AG04450 (cell line): Measurements from ENCODE around the gene RBP3. TPM values are rescaled to one million over a fixed set of nuclear protein-coding genes. Genes with fewer than 3 reads are reported as not detected.

ENCODE experiments used
- CTCF ChIA-PET: fragments of 300-600, 350-600 bp; formaldehyde crosslinking; extraction: SDS; loops from one replicate; lab custom pipeline; 2022; ENCODE audit warnings: antibody characterized with exemption, inconsistent platforms; lab: Charles Lee
- POLR2A ChIA-PET: fragments of 350-600 bp; formaldehyde crosslinking; extraction: SDS; loops from one replicate; lab custom pipeline; 2021; ENCODE audit warnings: antibody characterized with exemption, inconsistent platforms; lab: Yijun Ruan, JAX
- DNase-seq: peaks from one replicate; pipeline ENCODE4 v3.0.0-alpha.2; 2011; ENCODE audit warnings: low read depth, low spot score
- H3K27ac ChIP-seq: one replicate; pipeline ENCODE4 v1.5.1; 2012; ENCODE audit warnings: low read depth, low read length, control low read depth
- H3K27me3 ChIP-seq: one replicate; pipeline ENCODE4 v1.6.0; 2012; ENCODE audit warnings: low read length; ENCODE audit not compliant: control insufficient read depth, insufficient read depth
- H3K4me3 ChIP-seq: 2 replicates; pipeline ENCODE4 v1.5.1; 2011; ENCODE audit warnings: mild to moderate bottlenecking, low read depth, low read length, control low read depth
- H3K9me3 ChIP-seq: 2 replicates; pipeline ENCODE4 v1.5.1; 2012; ENCODE audit warnings: low read length; ENCODE audit not compliant: control insufficient read depth, insufficient read depth
- polyA plus RNA-seq: library from polyadenylated mRNA; depleted of rRNA; stranded (reverse); fragments of >200 nt; gene quantifications from 2 replicates; pipeline ENCODE4 v1.2.3, GENCODE V29; 2011
- TF ChIP-seq, protein P1 (sequence below): IDR thresholded peaks from 2 replicates; pipeline ENCODE4 v1.5.1; 2011; ENCODE audit warnings: low read depth, low read length, control low read depth, inconsistent platforms

Gene RBP3
- polyA plus RNA-seq, 1 experiment = not detected

- TF ChIP-seq, protein P1, sequence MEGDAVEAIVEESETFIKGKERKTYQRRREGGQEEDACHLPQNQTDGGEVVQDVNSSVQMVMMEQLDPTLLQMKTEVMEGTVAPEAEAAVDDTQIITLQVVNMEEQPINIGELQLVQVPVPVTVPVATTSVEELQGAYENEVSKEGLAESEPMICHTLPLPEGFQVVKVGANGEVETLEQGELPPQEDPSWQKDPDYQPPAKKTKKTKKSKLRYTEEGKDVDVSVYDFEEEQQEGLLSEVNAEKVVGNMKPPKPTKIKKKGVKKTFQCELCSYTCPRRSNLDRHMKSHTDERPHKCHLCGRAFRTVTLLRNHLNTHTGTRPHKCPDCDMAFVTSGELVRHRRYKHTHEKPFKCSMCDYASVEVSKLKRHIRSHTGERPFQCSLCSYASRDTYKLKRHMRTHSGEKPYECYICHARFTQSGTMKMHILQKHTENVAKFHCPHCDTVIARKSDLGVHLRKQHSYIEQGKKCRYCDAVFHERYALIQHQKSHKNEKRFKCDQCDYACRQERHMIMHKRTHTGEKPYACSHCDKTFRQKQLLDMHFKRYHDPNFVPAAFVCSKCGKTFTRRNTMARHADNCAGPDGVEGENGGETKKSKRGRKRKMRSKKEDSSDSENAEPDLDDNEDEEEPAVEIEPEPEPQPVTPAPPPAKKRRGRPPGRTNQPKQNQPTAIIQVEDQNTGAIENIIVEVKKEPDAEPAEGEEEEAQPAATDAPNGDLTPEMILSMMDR = no peak
- H3K27me3 ChIP-seq = peaks cover 60% of the 10 kb centered on the region
- no peak overlapping the region for H3K4me3 ChIP-seq
- H3K9me3 ChIP-seq = no peaks in the 10 kb centered on the region
- no peak for DNase-seq
- no peak overlapping the region for H3K27ac ChIP-seq
- POLR2A ChIA-PET = interaction anchor here (0.6 kb wide), 1 partner anchor 56 kb away, joined by 3 read pairs; no protein-coding TSS in a partner anchor
- CTCF ChIA-PET = interaction anchor here (1.1 to 1.3 kb wide), 2 partner anchors 9 to 279 kb away, joined by 3 to 9 read pairs; no protein-coding TSS in a partner anchor
Measured at GRCh38 chr10:47303105-47303504, 45.1 kb upstream of the RBP3 start.

DNA sequence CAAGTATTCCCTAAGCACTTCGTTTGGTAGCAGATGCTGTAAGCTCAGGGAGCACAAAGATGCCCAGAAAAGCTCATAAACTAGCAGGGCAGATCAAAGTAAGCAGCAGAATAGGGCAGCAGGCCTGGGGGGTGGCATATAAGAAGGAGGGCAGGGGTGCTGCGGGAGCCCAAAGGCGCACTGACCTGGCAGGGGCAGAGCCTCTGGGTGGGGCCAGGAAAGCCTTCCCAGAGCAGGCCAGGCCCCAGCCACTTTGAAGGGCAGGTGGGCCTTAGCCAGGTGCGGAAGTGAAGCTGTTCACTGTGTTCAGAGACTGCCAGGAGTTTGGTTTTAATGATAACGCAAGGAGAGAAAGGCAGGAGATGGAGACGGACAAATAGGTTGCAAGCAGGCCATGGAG, 44.3 kb upstream of the RBP3 start:
- peaks cover 59% of the 10 kb centered on the region for H3K27me3 ChIP-seq
- ChIA-PET POLR2A (no interaction called here), CTCF (interaction anchor here (1.1 to 1.3 kb wide), 2 partner anchors 8 to 279 kb away, joined by 3 to 9 read pairs; no protein-coding TSS in a partner anchor)
- no peak overlapping the region for H3K4me3 ChIP-seq
- H3K9me3 ChIP-seq = no peaks in the 10 kb centered on the region
- DNase-seq = no peak
- H3K27ac ChIP-seq = no peak overlapping the region
- TF ChIP-seq, protein P1 = no peak

- H3K27me3 ChIP-seq = peaks cover 52% of the 10 kb centered on the region
- H3K9me3 ChIP-seq = no peaks in the 10 kb centered on the region
- no peak for DNase-seq
- TF ChIP-seq, protein P1 = no peak
- CTCF ChIA-PET = interaction anchor here (1.4 to 1.6 kb wide), 2 partner anchors 258 to 281 kb away, joined by 6 to 7 read pairs; no protein-coding TSS in a partner anchor
- no peak overlapping the region for H3K27ac ChIP-seq
- POLR2A ChIA-PET = no interaction called here
- H3K4me3 ChIP-seq = no peak overlapping the region
Measured at GRCh38 chr10:47305566-47305965, 42.6 kb upstream of the RBP3 start.

DNA sequence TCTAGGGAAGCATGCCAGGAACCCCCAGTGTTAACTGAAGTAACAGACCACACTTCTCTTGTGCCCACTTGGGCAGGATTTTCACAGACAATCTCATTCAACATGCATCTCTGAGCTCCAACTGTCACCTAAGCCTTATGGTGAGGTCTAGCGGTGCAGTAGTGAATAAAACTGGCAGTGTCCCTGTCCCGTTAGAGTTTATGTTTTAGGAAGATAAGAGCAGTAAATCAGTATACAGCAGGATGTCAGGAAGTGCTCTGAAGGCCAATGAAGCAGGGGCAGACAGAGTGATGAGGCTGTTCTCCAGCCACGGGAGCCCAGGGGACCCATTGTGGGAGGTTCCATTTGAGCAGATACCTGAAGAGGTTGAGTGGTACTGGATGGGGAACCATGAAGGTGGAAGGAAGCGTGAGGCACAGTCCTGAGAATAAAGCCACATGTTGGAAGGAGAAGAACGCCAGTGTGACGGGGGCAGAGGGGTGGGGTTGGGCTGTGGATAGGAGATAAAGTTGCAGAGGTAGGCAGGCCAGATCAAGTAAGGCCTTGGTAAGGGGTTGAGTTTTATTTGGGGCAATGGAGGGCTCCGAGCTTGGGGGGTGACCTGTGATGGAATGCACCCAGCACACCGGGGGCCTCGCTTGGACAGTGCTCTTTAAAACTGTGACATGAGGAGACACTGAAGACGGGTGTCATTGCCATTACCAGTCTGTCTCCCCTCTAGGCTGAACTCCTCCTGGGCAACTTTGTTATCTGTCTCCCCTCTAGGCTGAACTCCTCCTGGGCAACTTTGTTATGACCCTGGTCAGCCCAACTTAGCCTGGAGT, 41.6 kb upstream of the RBP3 start:
- Histone ChIP-seq H3K27ac (no peak overlapping the region), H3K27me3 (peaks cover 43% of the 10 kb centered on the region), H3K9me3 (no peaks in the 10 kb centered on the region), H3K4me3 (no peak overlapping the region)
- ChIA-PET CTCF (interaction anchor here (1.4 to 1.6 kb wide), 2 partner anchors 259 kb away, joined by 3 to 7 read pairs; no protein-coding TSS in a partner anchor), POLR2A (no interaction called here)
- TF ChIP-seq, protein P1 = no peak
- no peak for DNase-seq

DNA sequence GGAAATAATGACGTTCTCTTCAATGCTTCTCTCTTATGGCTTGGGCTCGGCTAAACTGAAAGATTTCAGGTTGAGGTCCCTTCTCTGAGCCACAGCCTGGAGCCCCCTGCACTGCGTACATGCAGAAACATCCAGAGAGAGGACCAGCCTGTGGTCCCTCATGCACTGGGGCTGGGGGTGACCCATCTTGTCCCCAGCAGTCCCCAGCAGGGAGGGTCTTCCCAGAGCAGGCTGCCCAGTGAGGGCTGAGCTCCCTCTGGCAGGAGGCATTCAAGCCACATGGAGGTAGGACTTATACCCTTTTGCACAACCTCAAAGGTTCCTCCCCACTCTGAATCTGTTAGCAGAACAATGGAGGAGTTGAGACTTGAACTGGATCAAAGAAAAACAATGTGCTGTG, 40.8 kb upstream of the RBP3 start:
- no peaks in the 10 kb centered on the region for H3K9me3 ChIP-seq
- TF ChIP-seq, protein P1 = no peak
- H3K27me3 ChIP-seq = peaks cover 35% of the 10 kb centered on the region
- CTCF ChIA-PET = interaction anchor here (1.0 to 1.4 kb wide), 3 partner anchors 260 to 314 kb away, joined by 3 to 5 read pairs (median 4); no protein-coding TSS in a partner anchor
- POLR2A ChIA-PET = no interaction called here
- DNase-seq = no peak
- H3K27ac ChIP-seq = no peak overlapping the region
- no peak overlapping the region for H3K4me3 ChIP-seq
